Measurements from ENCODE around the gene BCL2A1.
"Not testable (repeated sequence)": the region's sequence is repeated elsewhere in the genome, so short reads cannot be mapped to it uniquely, and the experiment has no call there.

Gene BCL2A1

DNA sequence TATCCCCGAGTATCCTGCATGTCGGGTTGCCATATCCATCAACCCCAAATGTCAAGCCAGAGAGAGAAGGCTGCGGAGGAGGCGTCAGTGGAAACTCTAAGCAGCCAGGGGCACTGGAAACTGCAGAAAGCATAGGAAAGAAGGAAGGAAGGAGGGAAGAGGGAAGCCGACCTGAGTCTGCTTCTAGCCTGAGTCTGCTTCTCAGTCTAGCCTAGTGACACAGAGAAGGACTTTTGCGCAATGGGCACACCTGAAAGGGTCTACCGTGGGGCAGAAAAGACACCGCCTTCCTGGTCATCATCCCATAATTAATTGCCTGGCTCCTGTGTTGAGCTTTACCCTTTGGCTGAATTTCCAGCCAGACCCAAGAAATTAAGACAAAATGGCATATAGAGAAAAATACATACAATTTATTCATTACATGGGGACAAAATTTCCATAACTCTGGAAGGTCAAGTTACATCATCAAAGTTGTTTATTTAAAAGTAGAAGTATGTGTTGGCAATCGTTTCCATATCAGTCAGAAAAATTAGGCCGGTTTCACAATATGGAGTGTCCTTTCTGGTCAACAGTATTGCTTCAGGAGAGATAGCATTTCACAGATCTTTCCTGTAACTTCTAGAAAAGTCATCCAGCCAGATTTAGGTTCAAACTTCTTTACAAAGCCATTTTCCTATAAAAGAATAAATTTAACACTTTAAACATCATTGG lies 10.3 kb downstream of the BCL2A1 start:
- DNase-seq (ENCODE audit: low read depth in 4 of 4, low spot score in 1 of 4), result no peak

DNA sequence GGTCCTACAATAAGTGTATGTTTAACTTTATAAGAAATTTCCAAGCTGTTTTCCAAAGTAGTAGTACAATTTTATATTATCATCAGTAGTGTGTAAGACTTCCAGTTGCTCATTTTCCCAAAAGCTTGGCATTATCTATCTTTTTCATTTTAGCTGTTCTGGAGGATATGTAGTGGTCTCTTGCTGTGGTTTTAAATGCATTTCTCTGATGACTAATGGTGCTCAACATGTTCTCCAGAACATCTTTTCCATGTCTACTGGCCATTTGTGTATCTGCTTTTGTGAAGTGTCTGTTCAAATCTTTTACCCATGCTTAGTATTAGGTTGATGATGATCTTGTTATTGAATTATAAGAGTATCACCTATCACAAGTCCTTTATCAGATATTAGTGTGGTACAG lies 13.3 kb downstream of the BCL2A1 start:
- no peak for DNase-seq (ENCODE audit: low read depth in 4 of 4, low spot score in 1 of 4)

- DNase-seq (ENCODE audit: low read depth in 4 of 4, low spot score in 1 of 4), result no peak
Observed at GRCh38 chr15:79956354-79956939, 14.5 kb downstream of the BCL2A1 start.

GRCh38 chr15:79954661-79955060 lies 16.3 kb downstream of the BCL2A1 start:
- DNase-seq (ENCODE audit: low read depth in 4 of 4, low spot score in 1 of 4), result no peak

GRCh38 chr15:79953951-79954444 lies 17.0 kb downstream of the BCL2A1 start:
- DNase-seq (ENCODE audit: low read depth in 4 of 4, low spot score in 1 of 4), result no peak

- DNase-seq (ENCODE audit: low read depth in 4 of 4, low spot score in 1 of 4), result no peak
Observed at GRCh38 chr15:79952329-79952728, 18.7 kb downstream of the BCL2A1 start.

GRCh38 chr15:79950247-79950646 lies 20.7 kb downstream of the BCL2A1 start:
- no peak for DNase-seq (ENCODE audit: low read depth in 4 of 4, low spot score in 1 of 4)

- no peak for DNase-seq (ENCODE audit: low read depth in 4 of 4, low spot score in 1 of 4)
Observed at GRCh38 chr15:79948761-79949160, 22.2 kb downstream of the BCL2A1 start.

- DNase-seq (ENCODE audit: low read depth in 4 of 4, low spot score in 1 of 4), result no peak
Observed at GRCh38 chr15:79948095-79948695, 22.8 kb downstream of the BCL2A1 start.

DNA sequence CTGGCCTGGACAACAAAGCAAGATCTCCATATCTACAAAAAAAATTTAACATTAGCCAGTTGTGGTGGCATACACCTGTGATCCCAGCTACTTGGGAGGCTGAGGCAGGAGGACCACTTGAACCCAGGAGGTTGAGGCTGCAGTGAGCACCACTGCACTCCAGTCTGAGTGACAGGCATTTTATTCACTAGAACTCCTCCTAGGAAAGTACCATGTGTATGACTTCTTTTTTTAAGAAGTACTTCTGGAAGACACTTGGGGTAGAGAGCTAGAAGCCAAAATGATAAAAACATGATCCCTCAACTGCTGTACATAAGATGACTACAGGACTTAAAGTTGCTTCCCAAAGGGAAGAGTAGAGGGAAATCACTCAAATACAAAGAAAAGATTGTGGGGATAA lies 24.0 kb downstream of the BCL2A1 start:
- no peak for DNase-seq (ENCODE audit: low read depth in 4 of 4, low spot score in 1 of 4)

DNA sequence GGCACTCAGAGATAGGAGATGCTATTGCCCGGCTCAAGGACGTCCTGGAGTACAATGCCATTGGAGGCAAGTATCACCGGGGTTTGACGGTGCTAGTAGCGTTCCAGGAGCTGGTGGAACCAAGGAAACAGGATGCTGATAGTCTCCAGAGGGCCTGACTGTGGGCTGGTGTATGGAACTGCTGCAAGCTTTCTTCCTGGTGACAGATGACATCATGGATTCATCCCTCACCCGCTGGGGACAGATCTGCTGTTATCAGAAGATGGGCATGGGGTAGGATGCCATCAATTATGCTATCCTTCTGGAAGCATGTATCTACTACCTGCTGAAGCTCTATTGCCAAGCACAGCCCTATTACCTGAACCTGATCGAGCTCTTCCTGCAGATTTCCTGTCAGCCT lies 26.4 kb downstream of the BCL2A1 start:
- no peak for DNase-seq (ENCODE audit: low read depth in 4 of 4, low spot score in 1 of 4)

DNA sequence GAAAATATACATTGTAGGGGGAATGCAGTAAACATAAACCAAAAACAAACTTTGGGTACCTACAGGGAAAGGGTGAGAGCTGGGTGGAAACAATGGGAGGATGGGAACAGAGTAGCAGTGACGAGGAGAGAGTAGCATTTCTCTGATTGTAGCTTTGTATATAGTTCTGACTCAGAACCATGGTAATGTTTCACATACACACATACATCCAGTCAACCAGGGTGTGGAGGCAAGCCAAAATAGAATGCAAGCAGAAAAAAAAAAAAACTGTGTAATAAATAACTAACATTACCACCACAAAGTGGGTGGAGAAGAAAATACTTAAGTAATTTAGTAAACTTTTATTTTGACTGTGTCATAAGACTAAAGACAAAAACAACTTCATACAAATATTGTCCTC lies 27.2 kb downstream of the BCL2A1 start:
- DNase-seq (ENCODE audit: low read depth in 4 of 4, low spot score in 1 of 4), result no peak

GRCh38 chr15:79942741-79943481 lies 28.1 kb downstream of the BCL2A1 start:
- no peak for DNase-seq (ENCODE audit: low read depth in 4 of 4, low spot score in 1 of 4)

- no peak for DNase-seq (ENCODE audit: low read depth in 4 of 4, low spot score in 1 of 4)
Observed at GRCh38 chr15:79939399-79939798, 31.6 kb downstream of the BCL2A1 start.

DNA sequence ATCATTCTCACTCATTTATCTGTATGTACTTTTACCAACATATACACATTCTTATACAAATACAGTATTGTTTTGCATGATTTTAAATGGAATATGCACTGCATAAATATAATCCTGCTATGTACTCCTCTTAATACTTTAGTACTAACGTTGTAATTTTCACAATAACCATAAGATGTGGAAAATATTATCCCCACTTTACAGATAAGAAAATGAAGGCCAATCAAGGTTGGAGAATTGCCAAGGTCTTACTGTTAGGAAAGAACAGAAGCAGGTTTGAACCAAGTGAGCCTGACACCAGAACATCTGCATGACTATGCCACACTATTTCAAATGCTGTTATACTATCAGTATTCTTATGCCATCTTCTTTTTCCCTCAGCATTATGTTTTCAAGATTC lies 32.9 kb downstream of the BCL2A1 start:
- no peak for DNase-seq (ENCODE audit: low read depth in 4 of 4, low spot score in 1 of 4)

DNA sequence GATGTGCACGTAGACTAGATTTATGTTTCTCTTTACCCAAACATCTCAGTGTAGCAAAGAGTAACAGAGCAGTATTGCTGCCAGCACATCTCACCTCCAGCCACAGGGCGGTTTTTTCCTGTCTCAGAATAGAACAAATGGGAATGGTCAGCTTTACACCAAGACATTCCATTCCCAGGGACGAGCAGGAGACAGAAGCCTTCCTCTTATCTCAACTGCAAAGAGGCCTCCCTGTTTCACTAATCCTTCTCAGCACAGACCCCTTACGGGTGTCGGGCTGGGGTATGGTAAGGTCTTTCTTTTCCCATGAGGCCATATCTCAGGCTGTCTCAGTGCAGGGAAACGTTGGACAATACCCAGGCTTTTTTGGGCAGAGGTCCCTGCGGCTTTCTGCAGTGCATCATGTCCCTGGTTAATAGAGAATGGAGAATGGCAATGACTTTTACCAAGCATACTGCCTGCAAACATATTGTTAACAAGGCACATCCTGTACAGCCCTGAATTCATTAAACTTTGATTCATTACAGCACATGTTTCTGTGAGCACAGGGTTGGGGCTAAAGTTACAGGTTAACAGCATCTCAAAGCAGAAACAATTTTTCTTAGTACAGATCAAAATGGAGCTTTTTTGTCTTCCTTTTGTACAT lies 35.3 kb downstream of the BCL2A1 start:
- DNase-seq (ENCODE audit: low read depth in 4 of 4, low spot score in 1 of 4), result not testable (repeated sequence)

GRCh38 chr15:79933231-79933630 lies 37.8 kb downstream of the BCL2A1 start:
- DNase-seq (ENCODE audit: low read depth in 4 of 4, low spot score in 1 of 4), result no peak

- DNase-seq (ENCODE audit: low read depth in 4 of 4, low spot score in 1 of 4), result no peak
Observed at GRCh38 chr15:79932447-79932846, 38.5 kb downstream of the BCL2A1 start.

DNA sequence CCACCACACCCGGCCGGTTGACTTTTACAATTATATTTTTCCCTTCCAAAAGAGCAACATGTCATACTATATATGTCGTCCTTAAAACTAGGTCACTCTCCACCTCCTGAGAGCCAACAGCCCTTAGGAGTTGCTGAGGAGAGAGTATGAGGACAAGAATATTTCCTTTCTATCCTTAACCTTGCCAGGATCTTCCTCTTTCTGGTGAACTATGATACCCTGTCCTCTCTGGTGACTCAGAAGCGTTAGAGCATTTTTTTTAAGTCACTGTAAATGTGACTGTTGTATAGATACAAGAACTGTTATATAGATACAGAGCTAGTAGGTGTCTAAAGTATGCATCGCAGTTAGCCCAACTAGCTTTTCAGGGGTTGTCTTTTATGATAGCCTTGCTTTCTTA lies 40.5 kb downstream of the BCL2A1 start:
- DNase-seq (ENCODE audit: low read depth in 4 of 4, low spot score in 1 of 4), result no peak

GRCh38 chr15:79929412-79929811 lies 41.6 kb downstream of the BCL2A1 start:
- no peak for DNase-seq (ENCODE audit: low read depth in 4 of 4, low spot score in 1 of 4)

GRCh38 chr15:79926116-79926515 lies 44.9 kb downstream of the BCL2A1 start:
- DNase-seq (ENCODE audit: low read depth in 4 of 4, low spot score in 1 of 4), result not testable (repeated sequence)
